ENCODE results near the gene PPM1K.
"Not testable (repeated sequence)": the region's sequence is repeated elsewhere in the genome, so short reads cannot be mapped to it uniquely, and the experiment has no call there.

PPM1K gene

DNA sequence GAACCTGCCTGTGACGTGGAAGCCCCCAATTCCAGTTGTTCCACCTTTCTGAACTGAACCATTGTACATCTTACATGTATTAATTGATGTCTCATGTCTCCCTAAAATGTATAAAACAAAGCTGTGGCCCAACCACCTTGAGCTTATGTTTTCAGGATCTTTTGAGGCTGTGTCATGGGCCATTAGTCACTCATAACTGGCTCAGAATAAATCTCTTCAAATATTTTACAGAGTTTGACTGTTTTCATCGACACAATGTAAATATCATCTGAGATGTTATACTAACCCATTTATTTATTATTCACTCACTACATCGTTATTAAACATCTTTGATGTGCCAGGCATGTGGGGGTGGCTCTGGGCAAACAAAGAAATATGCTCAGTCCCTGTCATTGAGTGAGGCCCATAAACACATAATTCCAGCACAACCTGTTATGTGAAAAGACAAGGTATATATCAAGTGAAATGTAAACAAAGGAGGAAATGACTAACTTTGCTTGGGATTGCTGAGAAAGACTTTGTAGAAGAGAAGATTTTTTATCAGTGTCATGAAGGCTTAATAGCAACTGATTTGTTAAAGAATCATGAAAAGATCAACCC is 34.5 kb upstream of the PPM1K start:
- H3K27me3 ChIP-seq = no peaks in the 10 kb centered on the region
- no peaks in the 10 kb centered on the region for H3K4me1 ChIP-seq
- H3K9me3 ChIP-seq = no peaks in the 10 kb centered on the region
- no peaks in the 10 kb centered on the region for H3K36me3 ChIP-seq
- no peak overlapping the region for H3K27ac ChIP-seq
- intact Hi-C loops (cut with DNase I; ENCODE audit: low total_unique reads) = no loop called here
- TF ChIP-seq, protein P1, sequence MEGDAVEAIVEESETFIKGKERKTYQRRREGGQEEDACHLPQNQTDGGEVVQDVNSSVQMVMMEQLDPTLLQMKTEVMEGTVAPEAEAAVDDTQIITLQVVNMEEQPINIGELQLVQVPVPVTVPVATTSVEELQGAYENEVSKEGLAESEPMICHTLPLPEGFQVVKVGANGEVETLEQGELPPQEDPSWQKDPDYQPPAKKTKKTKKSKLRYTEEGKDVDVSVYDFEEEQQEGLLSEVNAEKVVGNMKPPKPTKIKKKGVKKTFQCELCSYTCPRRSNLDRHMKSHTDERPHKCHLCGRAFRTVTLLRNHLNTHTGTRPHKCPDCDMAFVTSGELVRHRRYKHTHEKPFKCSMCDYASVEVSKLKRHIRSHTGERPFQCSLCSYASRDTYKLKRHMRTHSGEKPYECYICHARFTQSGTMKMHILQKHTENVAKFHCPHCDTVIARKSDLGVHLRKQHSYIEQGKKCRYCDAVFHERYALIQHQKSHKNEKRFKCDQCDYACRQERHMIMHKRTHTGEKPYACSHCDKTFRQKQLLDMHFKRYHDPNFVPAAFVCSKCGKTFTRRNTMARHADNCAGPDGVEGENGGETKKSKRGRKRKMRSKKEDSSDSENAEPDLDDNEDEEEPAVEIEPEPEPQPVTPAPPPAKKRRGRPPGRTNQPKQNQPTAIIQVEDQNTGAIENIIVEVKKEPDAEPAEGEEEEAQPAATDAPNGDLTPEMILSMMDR (IDR thresholded peaks at IDR 0.05) = no peak
- no peak for DNase-seq
- H3K4me3 ChIP-seq = no peak overlapping the region

DNA sequence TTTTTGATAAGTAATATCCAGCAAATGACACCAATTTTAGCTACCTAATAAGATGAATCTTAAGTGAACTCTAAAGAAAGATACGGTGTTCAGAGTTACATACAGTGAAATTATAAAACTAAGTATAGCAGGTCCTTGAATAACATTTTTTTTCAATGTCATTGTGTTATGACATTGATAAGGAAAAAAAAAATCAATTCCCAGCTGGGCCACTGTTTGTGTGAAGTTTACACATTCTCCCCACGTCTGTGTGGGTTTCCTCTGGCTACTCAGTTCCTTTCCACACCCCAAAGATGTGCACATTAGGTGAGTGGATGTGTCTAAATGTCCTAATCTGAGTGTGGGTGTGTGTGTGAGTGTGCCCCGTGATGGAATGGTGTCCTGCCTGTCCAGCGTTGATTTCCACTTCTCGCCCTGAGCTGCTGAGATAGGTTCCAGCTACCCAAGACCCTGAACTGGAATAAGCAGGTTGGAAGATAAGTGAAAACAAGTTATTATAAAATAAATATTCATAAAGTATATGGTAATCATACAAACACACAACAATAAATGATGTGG is 31.2 kb upstream of the PPM1K start:
- Histone ChIP-seq H3K4me3 (no peak overlapping the region), H3K27ac (no peak overlapping the region), H3K27me3 (no peaks in the 10 kb centered on the region), H3K9me3 (no peaks in the 10 kb centered on the region), H3K4me1 (no peaks in the 10 kb centered on the region), H3K36me3 (no peaks in the 10 kb centered on the region)
- DNase-seq = no peak
- intact Hi-C loops (cut with DNase I; ENCODE audit: low total_unique reads) = no loop called here
- TF ChIP-seq, protein P1 (IDR thresholded peaks at IDR 0.05) = no peak

DNA sequence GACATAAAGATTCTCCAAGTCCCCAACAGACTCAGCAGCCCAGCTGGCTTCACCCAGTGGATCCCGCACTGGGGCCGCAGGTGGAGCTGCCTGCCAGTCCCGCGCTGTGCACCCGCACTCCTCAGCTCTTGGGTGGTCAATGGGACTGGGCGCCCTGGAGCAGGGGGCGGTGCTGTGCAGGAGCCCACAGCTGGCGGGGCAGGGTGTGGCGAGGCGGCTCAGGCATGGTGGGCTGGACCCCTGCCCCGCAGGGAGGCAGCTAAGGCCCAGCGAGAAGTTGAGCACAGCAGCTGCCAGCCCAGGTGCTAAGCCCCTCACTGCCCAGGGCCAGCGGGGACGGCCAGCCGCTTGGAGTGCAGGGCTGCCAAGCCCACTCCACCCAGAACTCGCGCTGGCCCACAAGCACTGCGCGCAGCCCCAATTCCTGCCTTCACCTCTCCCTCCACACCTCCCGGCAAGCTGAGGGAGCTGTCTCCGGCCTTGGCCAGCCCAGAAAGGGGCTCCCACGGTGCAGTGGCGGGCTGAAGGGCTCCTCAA is 28.8 kb upstream of the PPM1K start:
- H3K4me1 ChIP-seq; H3K4me3 ChIP-seq; H3K9me3 ChIP-seq; H3K27me3 ChIP-seq; H3K36me3 ChIP-seq; H3K27ac ChIP-seq; intact Hi-C loops (cut with DNase I; ENCODE audit: low total_unique reads); DNase-seq: not testable (repeated sequence)

DNA sequence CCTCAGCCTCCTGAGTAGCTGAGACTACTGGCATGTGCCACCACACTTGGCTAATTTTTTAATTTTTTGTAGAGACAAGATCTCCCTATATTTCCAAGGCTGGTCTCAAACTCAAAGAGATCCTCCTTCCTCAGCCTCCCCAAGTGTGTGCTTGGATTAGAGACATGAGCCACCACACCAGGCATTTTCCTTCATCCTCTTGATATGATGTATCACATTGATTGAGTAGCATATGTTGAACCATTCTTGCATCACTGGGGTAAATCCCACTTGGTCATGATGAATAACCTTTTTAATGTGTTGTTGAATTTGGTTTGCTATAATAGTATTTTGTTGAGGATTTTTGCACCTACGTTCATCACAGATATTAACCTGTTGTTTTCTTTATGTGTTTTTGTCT is 24.2 kb upstream of the PPM1K start:
- H3K27ac ChIP-seq = no peak overlapping the region
- no peaks in the 10 kb centered on the region for H3K36me3 ChIP-seq
- no peaks in the 10 kb centered on the region for H3K9me3 ChIP-seq
- H3K4me3 ChIP-seq = no peak overlapping the region
- intact Hi-C loops (cut with DNase I; ENCODE audit: low total_unique reads) = no loop called here
- no peaks in the 10 kb centered on the region for H3K27me3 ChIP-seq
- DNase-seq = no peak
- TF ChIP-seq, protein P1 (IDR thresholded peaks at IDR 0.05) = no peak
- no peaks in the 10 kb centered on the region for H3K4me1 ChIP-seq

DNA sequence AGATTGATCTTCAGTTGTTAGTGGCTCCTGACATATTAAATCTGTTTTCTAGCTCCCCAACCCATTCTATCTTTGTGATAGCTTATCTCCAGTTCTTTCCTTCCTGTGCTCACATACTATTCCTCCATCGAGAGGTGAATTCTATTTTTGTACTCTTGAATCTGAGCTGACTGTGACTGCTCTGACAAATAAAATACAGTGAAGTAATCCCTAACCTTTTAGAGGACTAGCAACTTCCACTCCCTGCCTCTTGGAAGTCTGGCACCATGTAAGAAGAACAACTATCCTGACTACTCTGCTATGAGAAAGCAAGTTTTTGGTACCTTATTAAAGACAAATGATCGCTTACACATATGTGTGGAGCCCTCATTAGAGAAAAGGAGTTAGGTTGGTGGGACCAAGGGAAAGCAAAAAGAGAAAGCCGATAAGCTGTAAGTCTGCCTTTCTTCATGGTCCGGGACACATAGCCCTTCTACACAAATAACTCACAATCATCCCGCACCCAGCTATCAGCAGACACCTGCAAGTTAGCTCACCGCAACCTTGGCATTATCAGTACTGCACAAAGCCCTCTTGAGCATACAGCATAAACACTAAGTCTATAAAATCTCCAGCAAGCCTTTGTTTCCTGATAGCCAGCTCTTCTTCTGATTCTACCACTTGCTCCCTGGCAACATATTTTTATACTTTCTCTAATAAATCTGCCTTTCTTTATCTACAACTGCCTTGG is 13.5 kb upstream of the PPM1K start:
- DNase-seq = no peak
- Histone ChIP-seq H3K36me3 (no peaks in the 10 kb centered on the region), H3K27ac (no peak overlapping the region), H3K9me3 (no peaks in the 10 kb centered on the region), H3K4me1 (no peaks in the 10 kb centered on the region), H3K27me3 (no peaks in the 10 kb centered on the region), H3K4me3 (no peak overlapping the region)
- intact Hi-C loops (cut with DNase I; ENCODE audit: low total_unique reads) = loop anchor here (10.0 kb wide), 2 partner anchors 77 to 157 kb away; partner anchors contain the start of genes HERC5 and HERC6
- TF ChIP-seq, protein P1 (IDR thresholded peaks at IDR 0.05) = no peak

DNA sequence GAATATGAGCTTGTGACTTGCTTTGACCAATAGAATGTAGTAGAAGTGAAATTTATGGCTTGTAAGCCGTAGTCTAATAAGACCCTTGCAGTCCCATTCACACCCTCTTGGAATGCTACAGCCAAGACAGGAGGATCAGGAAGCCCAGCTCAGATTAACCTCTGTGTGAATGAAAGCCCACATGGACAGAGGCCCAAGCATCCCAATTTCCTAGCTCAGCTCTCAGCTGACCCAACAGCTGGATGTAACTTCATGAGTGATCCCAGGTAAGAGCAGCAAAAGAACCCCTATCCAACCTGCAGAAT is 12.8 kb upstream of the PPM1K start:
- no peak overlapping the region for H3K27ac ChIP-seq
- H3K9me3 ChIP-seq = no peaks in the 10 kb centered on the region
- DNase-seq = no peak
- H3K4me3 ChIP-seq = no peak overlapping the region
- no peaks in the 10 kb centered on the region for H3K36me3 ChIP-seq
- H3K27me3 ChIP-seq = no peaks in the 10 kb centered on the region
- intact Hi-C loops (cut with DNase I; ENCODE audit: low total_unique reads) = loop anchor here (10.0 kb wide), 2 partner anchors 78 to 158 kb away; partner anchors contain the start of genes HERC5 and HERC6
- TF ChIP-seq, protein P1 (IDR thresholded peaks at IDR 0.05) = no peak
- no peaks in the 10 kb centered on the region for H3K4me1 ChIP-seq
